ENCODE measurements around the gene CSTB. TPM values are rescaled to one million over a fixed set of nuclear protein-coding genes. Genes with fewer than 3 reads are reported as not detected.
A peak's percentile ranks its signal among the peaks of the same experiment; 100 is the strongest.

The CSTB gene
- polyA plus RNA-seq, 4 donors, result 40.5 to 64.9 (median 46.9) TPM

GRCh38 chr21:43733529-43734071 is 42.5 kb downstream of the CSTB start:
- DNase-seq (ENCODE audit: low read depth in 4 of 4, low spot score in 2 of 4), result no peak

GRCh38 chr21:43733060-43733459 is 43.0 kb downstream of the CSTB start:
- DNase-seq (ENCODE audit: low read depth in 4 of 4, low spot score in 2 of 4), result no peak

- DNase-seq (ENCODE audit: low read depth in 4 of 4, low spot score in 2 of 4), result no peak
Observed at GRCh38 chr21:43731891-43732711, 44.0 kb downstream of the CSTB start.

GRCh38 chr21:43731476-43731875 is 44.6 kb downstream of the CSTB start:
- DNase-seq (ENCODE audit: low read depth in 4 of 4, low spot score in 2 of 4), result no peak

GRCh38 chr21:43728467-43729390 is 47.4 kb downstream of the CSTB start:
- DNase-seq (ENCODE audit: low read depth in 4 of 4, low spot score in 2 of 4), result peak in 3 of 4 donors; percentile 71 to 80 (median 79)

GRCh38 chr21:43728154-43728466 is 48.0 kb downstream of the CSTB start:
- no peak for DNase-seq (ENCODE audit: low read depth in 4 of 4, low spot score in 2 of 4)

- no peak for DNase-seq (ENCODE audit: low read depth in 4 of 4, low spot score in 2 of 4)
Observed at GRCh38 chr21:43727519-43728153, 48.5 kb downstream of the CSTB start.

- DNase-seq (ENCODE audit: low read depth in 4 of 4, low spot score in 2 of 4), result no peak
Observed at GRCh38 chr21:43726686-43727518, 49.2 kb downstream of the CSTB start.

Other genes starting within 250 kb of the CSTB start
- 1 to 10 TPM; 1.7 to 2.0 (median 2.0) TPM for gene HSF2BP, start 116.8 kb downstream of the CSTB start, polyA plus RNA-seq (ENCODE audit: insufficient read length in 4 of 4)
- 10 to 100 TPM; 28.0 to 32.7 (median 30.0) TPM for gene RRP1B, start 116.7 kb downstream of the CSTB start, polyA plus RNA-seq (ENCODE audit: insufficient read length in 4 of 4)
- gene PDXK, start 57.2 kb downstream of the CSTB start, polyA plus RNA-seq (ENCODE audit: insufficient read length in 4 of 4), result 10 to 100 TPM; 66.1 to 95.8 (median 78.7) TPM
- gene RRP1, start 13.3 kb upstream of the CSTB start, polyA plus RNA-seq (ENCODE audit: insufficient read length in 4 of 4), result 10 to 100 TPM; 27.1 to 34.6 (median 33.7) TPM
- 10 to 100 TPM; 52.1 to 73.5 (median 61.4) TPM for gene AGPAT3, start 88.9 kb upstream of the CSTB start, polyA plus RNA-seq (ENCODE audit: insufficient read length in 4 of 4)
- 10 to 100 TPM; 29.7 to 48.8 (median 39.9) TPM for gene TRAPPC10, start 236.0 kb upstream of the CSTB start, polyA plus RNA-seq (ENCODE audit: insufficient read length in 4 of 4)

Data from left renal cortex interstitium (tissue), 4 donors.